GOT3 (cell line): Measurements from ENCODE around the gene FBLN2.

ENCODE experiments used
- DNase-seq: peaks from one replicate; lab custom pipeline; 2025; ENCODE audit warnings: mixed read lengths; lab: John Stamatoyannopoulos, UW

The FBLN2 gene

DNA sequence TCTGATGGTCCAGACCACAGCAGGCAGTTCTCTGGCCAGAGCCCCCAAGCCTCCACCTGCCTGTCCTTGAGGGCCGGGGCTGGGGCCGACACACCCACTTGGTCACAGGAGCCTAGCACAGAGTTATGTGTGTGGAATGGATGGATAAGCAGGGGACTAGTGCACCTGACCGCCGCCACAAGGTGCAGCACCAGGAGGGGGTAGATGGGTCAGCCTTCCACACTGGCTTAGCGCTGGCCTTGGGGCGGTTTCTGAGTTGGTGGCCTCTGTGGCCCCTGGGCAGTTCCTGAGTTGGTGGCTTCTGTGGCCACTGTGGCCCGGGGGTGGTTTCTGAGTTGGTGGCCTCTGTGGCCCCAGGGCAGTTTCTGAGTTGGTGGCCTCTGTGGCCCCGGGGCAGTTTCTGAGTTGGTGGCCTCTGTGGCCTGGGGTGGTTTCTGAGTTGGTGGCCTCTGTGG, 75.8 kb downstream of the FBLN2 start:
- DNase-seq: no peak

DNA sequence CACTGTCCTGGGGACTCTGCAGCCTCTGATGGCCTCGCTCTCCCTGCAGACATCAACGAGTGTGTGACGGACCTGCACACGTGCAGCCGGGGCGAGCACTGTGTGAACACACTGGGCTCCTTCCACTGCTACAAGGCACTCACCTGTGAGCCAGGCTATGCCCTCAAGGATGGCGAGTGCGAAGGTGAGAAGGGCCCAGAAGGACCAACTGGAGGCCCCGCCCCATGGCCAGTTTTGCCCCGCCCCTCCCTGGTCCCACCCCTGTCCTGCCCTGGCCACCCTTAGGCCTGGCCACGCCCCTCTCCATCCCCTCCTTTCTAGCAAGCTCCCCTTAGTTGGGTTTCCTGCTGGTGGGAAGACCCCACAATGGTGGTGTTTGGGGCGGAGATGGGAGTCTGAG, 77.5 kb downstream of the FBLN2 start:
- DNase-seq: no peak

DNA sequence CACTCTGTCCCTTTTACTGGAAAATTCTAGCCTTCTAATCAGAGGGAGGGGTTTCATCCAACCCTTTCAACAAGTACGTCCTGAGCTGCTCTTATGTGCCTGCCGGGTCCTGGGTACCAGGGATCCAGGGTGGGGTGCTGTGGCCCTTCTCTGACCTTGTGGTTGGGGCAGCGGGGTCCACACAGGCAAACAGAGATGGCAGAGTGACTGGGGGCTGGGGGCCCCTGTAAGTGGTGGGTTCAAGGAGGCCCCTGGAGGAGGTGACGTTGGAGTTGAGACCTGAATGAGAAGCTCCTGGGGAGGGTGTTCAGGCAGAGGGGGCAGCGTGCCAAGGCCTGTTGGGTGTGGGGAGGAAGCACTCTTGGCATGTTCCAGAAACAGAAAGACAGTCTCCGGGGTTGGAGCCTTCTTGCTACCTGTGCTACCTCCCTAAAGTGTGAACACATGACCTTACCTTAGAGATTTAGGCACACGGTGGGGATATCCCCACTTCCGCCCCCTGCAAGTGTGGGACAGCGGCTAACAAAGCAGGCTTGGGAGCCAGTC, 78.1 kb downstream of the FBLN2 start:
- no peak for DNase-seq

DNA sequence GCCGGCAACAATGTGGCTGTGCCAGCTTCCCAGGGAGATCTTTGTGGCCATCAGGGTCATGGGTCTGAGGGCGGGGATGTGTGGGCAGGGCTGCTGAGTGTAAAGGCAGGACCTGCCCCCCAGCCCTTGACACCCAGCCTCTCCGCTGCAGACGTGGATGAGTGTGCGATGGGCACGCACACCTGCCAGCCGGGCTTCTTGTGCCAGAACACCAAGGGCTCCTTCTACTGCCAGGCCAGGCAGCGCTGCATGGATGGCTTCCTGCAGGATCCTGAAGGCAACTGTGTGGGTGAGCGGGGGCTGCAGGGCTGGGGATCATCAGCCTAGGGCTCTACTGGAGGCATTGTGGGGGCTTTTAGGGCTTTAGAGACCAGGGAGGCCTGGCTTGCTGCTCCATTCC, 78.8 kb downstream of the FBLN2 start:
- DNase-seq: no peak

DNA sequence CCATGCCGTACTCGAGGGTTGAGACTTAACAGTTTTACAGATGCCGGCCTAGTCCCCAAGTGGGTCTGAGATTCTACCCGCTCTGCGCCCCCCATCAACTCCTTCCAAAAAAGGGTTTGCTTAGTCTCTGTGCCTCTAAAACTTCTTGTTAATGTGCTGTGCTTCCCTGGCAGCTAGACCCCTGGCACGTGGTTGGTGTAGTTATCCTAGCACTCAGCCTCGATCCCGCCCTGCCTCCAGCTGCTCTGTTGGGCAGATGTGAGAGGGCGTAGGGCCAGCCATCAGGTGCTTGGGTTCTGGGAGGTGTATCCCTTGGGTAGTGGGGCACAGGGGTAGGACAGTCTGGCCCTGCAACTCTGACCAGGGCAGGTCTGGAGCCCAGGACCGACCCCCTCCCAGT, 79.5 kb downstream of the FBLN2 start:
- DNase-seq: no peak

DNA sequence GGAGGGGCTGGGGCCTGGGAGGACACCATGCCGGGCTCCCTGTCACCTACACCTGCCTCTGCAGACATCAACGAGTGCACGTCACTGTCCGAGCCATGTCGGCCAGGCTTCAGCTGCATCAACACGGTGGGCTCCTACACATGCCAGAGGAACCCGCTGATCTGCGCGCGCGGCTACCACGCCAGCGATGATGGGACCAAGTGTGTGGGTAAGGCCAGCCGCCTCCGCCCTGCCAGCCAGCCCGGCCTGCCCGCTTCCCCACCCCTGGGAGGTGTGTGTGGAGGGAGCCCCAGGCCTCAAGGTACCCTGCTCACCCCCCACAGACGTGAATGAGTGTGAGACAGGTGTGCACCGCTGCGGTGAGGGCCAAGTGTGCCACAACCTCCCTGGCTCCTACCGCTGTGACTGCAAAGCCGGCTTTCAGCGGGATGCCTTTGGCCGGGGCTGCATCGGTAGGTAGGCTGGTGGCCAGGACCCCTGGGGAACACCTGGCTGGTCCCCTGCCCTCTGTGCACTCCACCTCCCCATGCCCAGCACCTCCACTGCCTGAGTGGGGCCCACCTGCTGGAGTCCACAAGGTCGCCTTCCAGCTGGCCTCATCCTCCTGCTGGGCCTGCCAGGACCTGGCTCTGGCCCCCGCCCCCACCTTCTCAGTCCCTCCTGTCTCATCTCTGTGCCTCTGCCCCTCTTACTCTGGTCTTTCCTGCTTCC, 80.1 kb downstream of the FBLN2 start:
- no peak for DNase-seq

DNA sequence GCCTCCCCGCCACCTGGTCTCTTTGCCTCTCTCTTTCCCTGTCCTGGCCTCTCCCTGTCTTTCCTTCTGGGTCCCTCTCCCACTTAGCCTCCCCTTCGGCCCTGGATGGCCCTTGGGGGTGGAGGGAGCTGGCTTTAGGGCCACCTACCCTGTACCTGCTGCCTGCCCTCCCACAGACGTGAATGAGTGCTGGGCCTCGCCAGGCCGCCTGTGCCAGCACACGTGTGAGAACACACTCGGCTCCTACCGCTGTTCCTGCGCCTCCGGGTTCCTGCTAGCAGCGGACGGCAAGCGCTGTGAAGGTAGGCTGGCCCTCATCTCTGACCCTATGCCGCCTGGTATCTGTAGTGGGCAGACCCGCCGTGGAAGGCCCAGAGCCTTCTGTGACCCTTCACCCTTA, 80.7 kb downstream of the FBLN2 start:
- no peak for DNase-seq

DNA sequence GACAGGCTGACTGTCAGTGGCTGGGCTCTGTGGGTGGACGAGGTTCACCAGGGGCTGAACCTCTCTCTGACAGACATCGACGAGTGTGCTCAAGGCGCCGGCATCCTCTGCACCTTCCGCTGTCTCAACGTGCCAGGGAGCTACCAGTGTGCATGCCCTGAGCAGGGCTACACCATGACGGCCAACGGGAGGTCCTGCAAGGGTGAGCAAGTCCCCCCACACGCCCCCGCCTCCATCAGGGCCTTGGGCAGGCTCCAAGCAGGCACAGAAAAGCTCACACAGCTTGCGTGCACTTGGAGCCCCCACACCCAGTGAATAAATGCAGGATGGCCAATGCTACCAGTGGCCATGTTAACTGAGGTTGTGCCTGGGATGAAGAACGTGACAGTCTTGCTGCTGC, 82.3 kb downstream of the FBLN2 start:
- DNase-seq: no peak

DNA sequence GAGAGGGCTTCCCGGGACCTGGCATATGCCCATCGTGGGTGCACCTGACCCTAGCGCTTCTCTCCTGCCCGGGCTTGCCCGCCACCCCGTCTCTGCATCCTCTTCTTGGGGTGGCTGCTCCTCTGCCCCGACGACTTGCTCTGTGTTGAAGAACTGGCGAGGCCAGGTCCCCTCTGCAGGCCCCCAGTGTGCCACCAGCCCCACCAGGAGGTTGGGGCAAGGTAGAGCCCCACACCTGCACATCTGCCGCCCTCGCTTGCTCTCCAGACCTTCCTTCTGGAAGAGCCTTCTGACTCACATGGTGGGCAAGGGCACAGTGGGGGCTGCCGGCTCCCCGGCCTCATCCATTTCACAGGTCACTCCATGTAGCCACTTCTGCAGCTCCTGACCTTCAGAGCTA, 84.3 kb downstream of the FBLN2 start:
- DNase-seq: no peak

DNA sequence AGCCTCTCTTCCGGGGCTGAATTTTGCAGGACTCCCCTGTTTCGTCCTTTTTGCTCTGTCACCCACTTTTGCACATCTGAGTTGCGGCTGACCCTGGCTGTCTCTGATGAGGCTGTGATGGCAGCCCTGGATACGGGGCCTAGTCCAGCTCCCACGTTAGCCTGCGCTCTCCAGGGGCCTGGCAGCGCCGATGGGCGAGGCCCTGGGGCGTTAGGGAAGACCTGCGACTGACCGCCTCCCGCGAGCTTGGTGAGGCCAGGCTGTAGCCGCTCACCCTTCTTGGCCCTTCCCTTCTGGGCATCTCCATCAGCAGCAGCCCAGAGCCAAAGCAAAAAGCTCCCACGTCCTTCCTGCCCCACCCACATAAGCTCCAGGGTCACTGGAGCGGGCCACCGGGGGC, 85.2 kb downstream of the FBLN2 start:
- no peak for DNase-seq

DNA sequence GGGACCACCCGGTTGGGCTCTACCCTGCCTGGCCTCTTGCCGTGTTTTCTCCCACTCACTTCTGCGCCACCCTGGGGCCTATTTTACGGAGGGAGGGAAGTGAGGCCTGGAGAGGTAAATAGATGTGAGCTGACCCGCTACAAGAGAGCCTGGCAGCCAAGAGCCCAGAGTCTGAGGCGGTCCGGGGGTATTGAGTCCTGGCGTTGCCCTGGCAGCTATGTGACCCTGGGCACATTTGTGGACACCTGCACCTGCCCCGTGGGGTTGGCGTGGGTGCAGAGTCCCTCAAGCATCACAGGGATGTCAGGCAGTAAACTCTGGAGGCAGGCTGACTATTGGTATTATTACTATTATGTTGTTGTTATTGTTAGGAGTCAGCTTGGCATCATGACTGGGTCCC, 85.7 kb downstream of the FBLN2 start:
- no peak for DNase-seq

DNA sequence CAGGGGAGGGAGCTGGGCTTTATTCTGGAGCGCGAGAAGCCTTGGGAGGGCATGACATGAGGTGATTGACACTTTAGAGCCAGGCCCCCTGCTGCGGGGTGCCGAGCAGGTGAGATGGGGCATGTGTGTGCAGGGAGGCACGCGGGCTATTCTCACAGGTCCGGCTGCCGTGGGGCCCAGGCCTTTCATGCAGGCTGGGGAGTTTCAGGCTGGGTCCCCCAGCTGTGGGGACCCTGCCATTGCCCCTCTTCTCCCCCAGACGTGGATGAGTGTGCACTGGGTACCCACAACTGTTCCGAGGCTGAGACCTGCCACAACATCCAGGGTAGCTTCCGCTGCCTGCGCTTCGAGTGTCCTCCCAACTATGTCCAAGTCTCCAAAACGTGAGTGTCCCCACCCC, 87.3 kb downstream of the FBLN2 start:
- DNase-seq: no peak

DNA sequence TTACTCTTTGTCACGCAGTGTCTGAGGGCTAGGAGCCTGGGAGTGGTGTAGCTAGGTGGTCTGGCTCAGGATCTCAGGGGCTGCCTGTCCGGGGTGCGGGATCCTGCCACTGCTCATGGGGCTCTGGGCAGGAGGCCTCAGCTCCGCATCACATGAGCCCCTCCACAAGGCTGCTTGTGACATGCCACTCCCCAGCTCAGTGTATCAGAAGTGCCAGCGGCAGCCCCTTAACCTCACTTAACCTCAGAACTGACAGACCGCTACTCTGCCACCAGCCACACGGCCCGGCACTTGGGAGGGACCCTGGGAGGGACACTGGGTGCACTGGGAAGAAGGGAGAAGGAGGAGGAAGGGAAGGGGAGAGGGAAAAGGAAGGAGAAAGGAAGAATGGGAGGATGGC, 87.9 kb downstream of the FBLN2 start:
- no peak for DNase-seq

DNA sequence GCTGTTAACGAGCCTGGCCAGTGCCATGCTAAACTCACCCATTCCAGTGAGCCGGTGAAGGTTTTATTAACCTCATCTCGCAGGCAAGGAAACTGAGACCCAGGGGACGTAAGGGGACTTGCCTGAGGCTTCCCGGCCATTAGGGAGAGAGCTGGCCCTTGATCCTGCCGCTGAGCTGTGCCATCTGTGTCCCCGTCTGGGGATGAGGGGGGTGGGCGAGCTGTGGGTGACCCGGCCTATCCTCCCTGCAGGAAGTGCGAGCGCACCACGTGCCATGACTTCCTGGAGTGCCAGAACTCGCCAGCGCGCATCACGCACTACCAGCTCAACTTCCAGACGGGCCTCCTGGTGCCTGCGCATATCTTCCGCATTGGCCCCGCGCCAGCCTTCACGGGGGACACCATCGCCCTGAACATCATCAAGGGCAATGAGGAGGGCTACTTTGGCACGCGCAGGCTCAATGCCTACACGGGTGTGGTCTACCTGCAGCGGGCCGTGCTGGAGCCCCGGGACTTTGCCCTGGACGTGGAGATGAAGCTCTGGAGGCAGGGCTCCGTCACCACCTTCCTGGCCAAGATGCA, 88.5 kb downstream of the FBLN2 start:
- no peak for DNase-seq

DNA sequence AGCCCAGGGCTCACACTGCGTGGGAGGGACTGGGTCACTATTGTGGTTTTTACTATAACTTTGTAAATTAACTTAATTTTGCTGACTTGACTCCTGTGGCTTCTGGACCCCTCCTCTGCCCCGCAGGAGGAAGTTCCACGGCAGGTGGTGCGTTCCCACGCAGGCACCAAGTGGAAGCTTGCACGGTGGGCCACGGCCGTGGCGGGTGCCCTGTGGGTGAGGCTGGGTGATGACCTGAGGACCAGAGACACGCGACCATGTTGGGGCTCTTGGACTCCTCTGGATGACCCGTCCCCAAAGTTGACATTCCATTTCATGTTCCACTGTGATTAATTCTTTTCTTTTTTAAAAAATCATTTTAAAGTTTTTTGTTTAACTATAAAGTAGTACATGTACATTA, 89.0 kb downstream of the FBLN2 start:
- DNase-seq: no peak

DNA sequence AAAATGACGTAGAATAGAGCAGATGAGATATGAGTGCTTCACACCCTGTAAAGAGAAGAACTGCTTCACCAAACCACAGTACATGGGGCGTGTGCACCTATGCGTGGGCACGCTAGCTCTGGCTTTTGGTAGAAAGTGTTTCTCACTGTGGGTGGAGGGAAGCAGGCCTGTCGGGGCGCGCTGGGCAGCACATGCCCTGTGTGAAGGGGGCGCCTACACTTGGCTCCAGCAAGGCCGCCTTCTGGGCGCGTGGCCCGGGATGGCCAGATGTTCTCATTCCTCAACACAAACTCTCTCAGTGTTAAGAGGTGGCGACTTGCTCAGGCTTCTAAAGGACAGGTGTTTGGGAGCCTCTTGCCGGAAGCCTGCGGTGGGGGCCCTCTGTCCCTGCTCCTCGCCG, 90.0 kb downstream of the FBLN2 start:
- DNase-seq: no peak

DNA sequence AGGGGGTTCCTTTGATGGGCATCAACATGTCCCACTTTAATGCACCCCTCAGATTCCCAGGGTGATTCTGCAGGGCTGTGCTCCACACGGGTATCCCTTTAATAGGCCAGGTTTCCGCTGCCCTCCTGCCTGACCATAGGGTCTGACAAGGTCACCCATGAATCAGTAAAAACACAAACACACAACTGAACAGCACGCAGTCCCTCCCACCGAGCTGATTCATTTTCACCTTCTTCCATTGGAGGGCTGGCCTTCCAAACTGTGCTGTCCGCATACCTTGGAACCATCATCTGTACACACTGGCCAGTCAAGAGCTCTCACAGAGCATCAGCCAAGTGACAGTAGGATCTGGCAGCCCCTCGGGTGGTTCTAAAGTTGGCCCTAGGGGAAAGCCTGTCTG, 93.7 kb downstream of the FBLN2 start:
- no peak for DNase-seq

DNA sequence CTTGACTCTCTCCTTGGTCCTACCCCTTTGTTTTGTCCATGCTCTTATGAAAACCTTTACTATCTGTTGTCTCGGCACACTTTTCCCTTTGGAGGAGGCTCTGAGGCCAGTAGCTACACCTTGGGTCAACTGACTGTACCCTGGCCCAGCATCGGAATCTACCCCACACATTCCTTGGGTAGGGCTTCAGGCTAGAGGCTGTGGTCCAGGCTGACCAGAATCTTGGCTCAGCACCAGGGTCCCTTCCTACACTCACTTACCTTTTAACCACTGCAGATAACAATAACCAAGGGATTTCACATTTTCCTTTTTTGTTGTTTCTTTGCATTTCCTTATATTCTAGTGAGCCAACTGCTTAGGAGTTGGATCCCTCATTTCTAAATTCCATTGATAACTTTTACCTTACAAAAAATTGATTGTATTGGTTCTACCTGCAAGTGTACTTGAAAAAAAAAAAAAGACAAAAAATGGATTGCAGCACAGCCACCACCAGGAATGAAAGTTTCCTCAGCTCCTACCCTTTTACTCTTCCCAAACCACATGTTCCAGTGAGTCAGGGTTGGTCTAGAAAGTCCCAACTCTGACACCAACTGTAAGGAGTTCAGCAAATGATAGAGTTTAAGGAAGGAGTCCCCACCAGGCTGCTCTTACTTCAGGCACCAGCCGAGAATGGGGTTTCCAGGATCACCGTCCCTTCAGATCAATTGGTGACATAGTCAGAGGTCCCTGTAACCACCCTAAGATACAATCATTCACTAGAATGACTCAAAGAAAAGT, 95.6 kb downstream of the FBLN2 start:
- no peak for DNase-seq

DNA sequence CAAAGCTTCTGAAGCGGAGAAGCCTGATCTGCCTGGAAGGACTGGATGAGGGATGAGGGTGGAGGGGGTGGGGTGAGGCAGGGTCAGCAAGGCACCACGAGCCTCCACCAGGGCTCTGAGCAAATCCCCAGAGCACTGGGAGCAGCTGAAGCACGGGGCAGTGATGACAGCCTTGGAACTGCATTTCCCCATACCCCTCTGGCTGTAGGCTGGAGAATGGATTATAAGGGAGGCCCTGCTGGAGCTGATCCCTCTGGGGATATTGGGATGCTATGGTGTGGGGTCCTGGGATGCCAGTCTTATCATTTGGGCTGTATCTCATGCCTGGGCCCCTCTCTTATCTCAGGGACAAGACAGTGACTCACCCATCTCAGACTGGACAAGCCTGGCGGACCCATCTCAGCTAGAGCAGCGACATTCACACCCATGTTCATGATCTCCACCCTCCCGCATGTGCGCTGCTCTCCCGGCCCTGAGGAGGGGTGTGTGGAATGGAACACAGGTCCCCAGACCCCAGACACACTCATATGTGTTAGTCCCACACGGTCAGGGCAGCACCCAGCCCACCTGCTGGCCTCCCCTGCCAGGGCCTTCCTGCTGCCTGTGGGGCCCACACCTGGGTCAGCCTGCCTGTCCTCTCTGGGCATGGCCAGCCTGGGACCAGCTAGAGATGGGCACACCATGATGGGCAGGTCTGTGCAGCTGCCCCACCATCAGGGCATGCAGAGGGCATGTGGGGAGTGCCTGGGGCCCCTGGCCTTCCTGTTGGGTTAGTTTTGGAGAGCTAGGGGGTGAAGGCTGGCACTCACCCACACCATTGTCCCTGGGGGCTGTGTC, 97.1 kb downstream of the FBLN2 start:
- DNase-seq: no peak

DNA sequence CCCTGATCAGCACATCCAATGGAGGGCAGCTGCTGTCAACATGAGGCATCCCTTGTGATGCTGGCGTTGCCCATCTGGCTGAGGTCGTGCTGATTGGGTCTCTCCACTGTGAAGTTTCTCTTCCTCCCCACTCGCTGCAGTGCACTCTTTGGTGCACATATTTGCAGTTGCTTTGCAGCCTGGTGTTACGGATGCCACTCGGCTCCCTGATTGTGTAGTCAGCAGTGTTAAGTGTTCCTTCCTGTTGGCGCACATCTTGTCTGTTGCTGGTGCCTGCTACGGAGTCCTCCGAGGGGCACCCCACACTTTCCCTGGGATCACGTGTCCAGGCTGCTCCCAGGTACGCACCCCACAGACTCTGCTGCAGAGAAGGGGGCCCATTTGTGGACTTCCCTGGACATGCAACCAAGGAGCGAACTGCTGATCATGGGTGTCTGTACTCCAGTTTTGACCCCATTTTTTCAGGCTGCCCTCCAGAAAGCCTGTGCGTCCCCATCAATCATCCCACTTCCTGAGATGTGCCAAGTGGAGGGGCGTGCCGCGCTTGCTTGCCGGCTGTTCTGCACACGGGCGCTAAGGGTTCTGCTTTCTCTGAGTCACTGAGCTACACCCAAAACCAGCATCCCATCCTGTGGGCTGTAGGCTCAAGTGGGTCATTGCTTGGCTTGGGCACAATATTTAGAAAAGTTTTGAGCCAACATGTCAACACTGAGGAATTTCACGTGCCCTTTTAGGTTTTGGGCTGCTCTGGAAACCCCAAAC, 98.6 kb downstream of the FBLN2 start:
- no peak for DNase-seq
